Measurements from ENCODE around the gene SRPK2.

Gene SRPK2

DNA sequence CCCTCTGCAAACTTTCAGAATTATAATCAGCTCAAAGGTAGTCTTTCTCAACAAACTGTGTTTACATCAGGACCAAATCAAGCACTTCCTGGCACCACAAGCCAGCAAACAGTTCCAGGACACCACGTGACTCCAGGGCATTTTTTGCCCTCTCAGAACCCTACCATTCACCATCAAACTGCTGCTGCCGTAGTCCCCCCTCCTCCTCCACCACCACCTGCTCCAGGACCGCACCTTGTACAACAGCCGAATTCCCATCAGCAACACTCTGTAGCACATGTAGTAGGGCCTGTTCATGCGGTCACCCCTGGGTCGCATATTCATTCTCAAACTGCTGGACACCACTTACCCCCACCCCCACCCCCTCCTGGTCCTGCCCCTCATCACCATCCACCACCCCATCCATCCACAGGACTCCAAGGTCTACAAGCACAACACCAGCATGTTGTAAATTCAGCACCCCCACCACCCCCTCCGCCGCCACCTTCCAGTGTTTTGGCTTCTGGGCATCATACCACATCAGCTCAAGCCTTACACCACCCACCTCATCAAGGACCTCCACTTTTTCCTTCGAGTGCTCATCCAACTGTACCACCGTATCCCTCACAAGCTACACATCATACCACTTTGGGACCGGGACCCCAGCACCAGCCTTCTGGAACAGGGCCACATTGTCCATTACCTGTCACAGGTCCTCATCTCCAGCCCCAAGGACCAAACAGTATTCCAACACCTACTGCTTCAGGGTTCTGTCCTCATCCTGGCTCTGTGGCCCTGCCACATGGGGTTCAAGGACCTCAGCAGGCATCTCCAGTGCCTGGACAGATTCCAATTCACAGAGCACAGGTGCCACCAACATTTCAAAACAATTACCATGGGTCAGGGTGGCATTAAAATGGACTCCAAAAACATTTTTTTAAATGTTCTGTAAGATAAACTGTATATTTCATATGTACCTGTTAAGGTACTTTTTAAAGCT is 276.0 kb downstream of the SRPK2 start:
- ChIA-PET POLR2A (no interaction called here), CTCF (no interaction called here)
- no peak for DNase-seq (ENCODE audit: extremely low spot score)
- TF ChIP-seq, protein P1, sequence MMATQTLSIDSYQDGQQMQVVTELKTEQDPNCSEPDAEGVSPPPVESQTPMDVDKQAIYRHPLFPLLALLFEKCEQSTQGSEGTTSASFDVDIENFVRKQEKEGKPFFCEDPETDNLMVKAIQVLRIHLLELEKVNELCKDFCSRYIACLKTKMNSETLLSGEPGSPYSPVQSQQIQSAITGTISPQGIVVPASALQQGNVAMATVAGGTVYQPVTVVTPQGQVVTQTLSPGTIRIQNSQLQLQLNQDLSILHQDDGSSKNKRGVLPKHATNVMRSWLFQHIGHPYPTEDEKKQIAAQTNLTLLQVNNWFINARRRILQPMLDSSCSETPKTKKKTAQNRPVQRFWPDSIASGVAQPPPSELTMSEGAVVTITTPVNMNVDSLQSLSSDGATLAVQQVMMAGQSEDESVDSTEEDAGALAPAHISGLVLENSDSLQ (IDR thresholded peaks at IDR 0.05), result no peak
- TF ChIP-seq FOXA1 (IDR thresholded peaks at IDR 0.05) (no peak), ARNT (IDR thresholded peaks at IDR 0.05) (no peak), SUZ12 (IDR thresholded peaks at IDR 0.05) (no peak), L3MBTL2 (conservative IDR thresholded peaks at IDR 0.05) (no peak)

DNA sequence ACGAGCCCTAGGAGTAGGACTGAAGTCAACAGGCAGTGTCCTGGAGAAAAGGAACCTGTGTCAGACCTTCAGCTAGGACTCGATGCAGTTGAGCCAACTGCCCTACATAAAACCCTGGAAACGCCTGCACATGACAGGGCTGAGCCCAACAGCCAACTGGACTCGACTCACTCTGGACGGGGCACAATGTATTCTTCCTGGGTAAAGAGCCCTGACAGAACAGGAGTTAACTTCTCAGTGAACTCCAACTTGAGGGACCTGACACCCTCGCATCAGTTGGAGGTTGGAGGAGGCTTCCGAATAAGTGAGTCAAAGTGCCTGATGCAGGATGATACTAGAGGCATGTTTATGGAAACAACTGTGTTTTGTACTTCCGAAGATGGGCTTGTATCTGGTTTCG is 281.3 kb downstream of the SRPK2 start:
- POLR2A ChIA-PET, result no interaction called here
- no peak for TF ChIP-seq ARNT (IDR thresholded peaks at IDR 0.05)
- no peak for TF ChIP-seq HDGF (IDR thresholded peaks at IDR 0.05; ENCODE audit: borderline replicate concordance)
- no peak for TF ChIP-seq FOXM1 (IDR thresholded peaks at IDR 0.05; ENCODE audit: borderline replicate concordance)
- no peak for TF ChIP-seq BHLHE40 (IDR thresholded peaks at IDR 0.05; ENCODE audit: borderline replicate concordance)
- no peak for TF ChIP-seq FOXK2 (IDR thresholded peaks at IDR 0.05)
- no peak for TF ChIP-seq NFRKB (IDR thresholded peaks at IDR 0.05)
- no peak for TF ChIP-seq LEF1 (IDR thresholded peaks at IDR 0.05; ENCODE audit: borderline replicate concordance)
- TF ChIP-seq ZNF384 (IDR thresholded peaks at IDR 0.05), result no peak
- TF ChIP-seq TARDBP (IDR thresholded peaks at IDR 0.05), result no peak
- TF ChIP-seq SP1 (IDR thresholded peaks at IDR 0.05), result no peak
- TF ChIP-seq, protein P1 (IDR thresholded peaks at IDR 0.05), result no peak
- TF ChIP-seq CTBP1 (IDR thresholded peaks at IDR 0.05; ENCODE audit: borderline replicate concordance), result no peak
- DNase-seq (ENCODE audit: extremely low spot score), result no peak
- CTCF ChIA-PET, result no interaction called here

- CTCF ChIA-PET, result no interaction called here
- TF ChIP-seq SUZ12 (IDR thresholded peaks at IDR 0.05), result no peak
- TF ChIP-seq FOXM1 (IDR thresholded peaks at IDR 0.05; ENCODE audit: borderline replicate concordance), result no peak
- TF ChIP-seq FOXA1 (IDR thresholded peaks at IDR 0.05), result no peak
- no peak for TF ChIP-seq TARDBP (IDR thresholded peaks at IDR 0.05)
- no peak for TF ChIP-seq SP1 (IDR thresholded peaks at IDR 0.05)
- TF ChIP-seq L3MBTL2 (conservative IDR thresholded peaks at IDR 0.05), result no peak
- TF ChIP-seq FOXK2 (IDR thresholded peaks at IDR 0.05), result no peak
- no peak for TF ChIP-seq ZNF384 (IDR thresholded peaks at IDR 0.05)
- TF ChIP-seq LEF1 (IDR thresholded peaks at IDR 0.05; ENCODE audit: borderline replicate concordance), result no peak
- TF ChIP-seq NFRKB (IDR thresholded peaks at IDR 0.05), result no peak
- no peak for TF ChIP-seq CTBP1 (IDR thresholded peaks at IDR 0.05; ENCODE audit: borderline replicate concordance)
- TF ChIP-seq ELF4 (IDR thresholded peaks at IDR 0.05), result no peak
- TF ChIP-seq ARNT (IDR thresholded peaks at IDR 0.05), result no peak
- POLR2A ChIA-PET, result no interaction called here
- no peak for DNase-seq (ENCODE audit: extremely low spot score)
These were observed 282.2 kb downstream of the SRPK2 start for GRCh38 chr7:105106473-105106872.

DNA sequence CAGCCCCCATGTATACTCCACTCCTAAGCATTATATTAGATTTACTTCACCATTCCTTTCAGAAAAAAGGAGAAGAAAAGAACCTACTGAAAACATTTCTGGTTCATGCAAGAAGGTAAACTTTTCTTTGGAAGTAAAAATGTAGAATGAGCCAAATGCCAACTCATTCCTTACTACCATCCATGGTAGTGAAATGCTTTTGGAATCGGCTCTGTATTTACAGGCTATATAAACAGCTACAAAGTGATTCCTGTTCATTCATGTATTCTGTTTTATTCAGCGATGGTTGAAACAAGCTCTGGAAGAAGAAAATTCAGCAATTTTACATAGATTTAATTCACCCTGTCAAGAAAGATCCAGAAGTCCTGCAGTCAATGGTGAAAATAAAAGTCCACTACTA is 283.1 kb downstream of the SRPK2 start:
- DNase-seq (ENCODE audit: extremely low spot score), result no peak
- TF ChIP-seq NFRKB (IDR thresholded peaks at IDR 0.05) (no peak), HDGF (IDR thresholded peaks at IDR 0.05; ENCODE audit: borderline replicate concordance) (no peak), FOXM1 (IDR thresholded peaks at IDR 0.05; ENCODE audit: borderline replicate concordance) (no peak), CTBP1 (IDR thresholded peaks at IDR 0.05; ENCODE audit: borderline replicate concordance) (no peak), ZNF384 (IDR thresholded peaks at IDR 0.05) (no peak), BHLHE40 (IDR thresholded peaks at IDR 0.05; ENCODE audit: borderline replicate concordance) (no peak), FOXK2 (IDR thresholded peaks at IDR 0.05) (no peak), ELF4 (IDR thresholded peaks at IDR 0.05) (no peak), L3MBTL2 (conservative IDR thresholded peaks at IDR 0.05) (no peak)
- TF ChIP-seq, protein P1 (IDR thresholded peaks at IDR 0.05), result no peak
- CTCF ChIA-PET, result interaction anchor here (0.7 kb wide), 1 partner anchor 163 kb away, joined by 3 read pairs; no protein-coding TSS in a partner anchor
- POLR2A ChIA-PET, result no interaction called here

GRCh38 chr7:105102557-105103352 is 286.0 kb downstream of the SRPK2 start:
- ChIA-PET POLR2A (no interaction called here), CTCF (interaction anchor here (0.7 kb wide), 1 partner anchor 104 kb away, joined by 4 read pairs; no protein-coding TSS in a partner anchor)
- TF ChIP-seq SP1 (IDR thresholded peaks at IDR 0.05) (no peak), ZNF384 (IDR thresholded peaks at IDR 0.05) (no peak), ELF4 (IDR thresholded peaks at IDR 0.05) (no peak)
- DNase-seq (ENCODE audit: extremely low spot score), result no peak

GRCh38 chr7:105101864-105102263 is 286.9 kb downstream of the SRPK2 start:
- CTCF ChIA-PET, result no interaction called here
- TF ChIP-seq ARNT (IDR thresholded peaks at IDR 0.05), result no peak
- no peak for TF ChIP-seq LEF1 (IDR thresholded peaks at IDR 0.05; ENCODE audit: borderline replicate concordance)
- TF ChIP-seq TARDBP (IDR thresholded peaks at IDR 0.05), result no peak
- TF ChIP-seq NFRKB (IDR thresholded peaks at IDR 0.05), result no peak
- TF ChIP-seq L3MBTL2 (conservative IDR thresholded peaks at IDR 0.05), result no peak
- no peak for TF ChIP-seq ELF4 (IDR thresholded peaks at IDR 0.05)
- TF ChIP-seq SUZ12 (IDR thresholded peaks at IDR 0.05), result no peak
- TF ChIP-seq FOXM1 (IDR thresholded peaks at IDR 0.05; ENCODE audit: borderline replicate concordance), result no peak
- TF ChIP-seq ZNF384 (IDR thresholded peaks at IDR 0.05), result no peak
- TF ChIP-seq SP1 (IDR thresholded peaks at IDR 0.05), result no peak
- TF ChIP-seq, protein P1 (IDR thresholded peaks at IDR 0.05), result no peak
- no peak for TF ChIP-seq FOXA1 (IDR thresholded peaks at IDR 0.05)
- TF ChIP-seq FOXK2 (IDR thresholded peaks at IDR 0.05), result no peak
- TF ChIP-seq HDGF (IDR thresholded peaks at IDR 0.05; ENCODE audit: borderline replicate concordance), result no peak
- no peak for TF ChIP-seq BHLHE40 (IDR thresholded peaks at IDR 0.05; ENCODE audit: borderline replicate concordance)
- no peak for DNase-seq (ENCODE audit: extremely low spot score)
- POLR2A ChIA-PET, result no interaction called here

Data from HEK293T (cell line).